GM12878 (cell line): ENCODE results near the gene RBM42. TPM values are rescaled to one million over a fixed set of nuclear protein-coding genes. Genes with fewer than 3 reads are reported as not detected.

ENCODE experiments used
- ATAC-seq: fragments of 200-7000 bp; cut with Tn5 transposase; 3 replicates; pipeline ENCODE4 v1.9.1; 2020; ENCODE audit warnings: mild to moderate bottlenecking, moderate library complexity
- BruUV-seq: library from RNA; stranded (reverse); fragments of 400-500 nt; replicated peaks from 2 replicates; lab custom pipeline; 2021; lab: Mats Ljungman, UMichigan
- CTCF ChIA-PET: fragments of 300-600 bp; sonication (Branson Sonifier 250); formaldehyde crosslinking; extraction: SDS; loops from one replicate; lab custom pipeline; 2021; ENCODE audit warnings: inconsistent platforms; lab: Yijun Ruan, JAX
- POLR2A ChIA-PET: fragments of 350-600 bp; formaldehyde crosslinking; extraction: SDS; loops from one replicate; lab custom pipeline; 2021; ENCODE audit warnings: inconsistent platforms; lab: Charles Lee
- RAD21 ChIA-PET: fragments of 300-600 bp; sonication (Branson Sonifier 250); formaldehyde crosslinking; loops from one replicate; lab custom pipeline; 2023; ENCODE audit warnings: antibody characterized with exemption; ENCODE audit not compliant: unreplicated experiment; lab: Charles Lee
- SMC1A ChIA-PET: fragments of 300-600 bp; sonication (Branson Sonifier 250); formaldehyde crosslinking; loops from one replicate; lab custom pipeline; 2023; ENCODE audit not compliant: unreplicated experiment, uncharacterized antibody; lab: Charles Lee
- DNase-seq: peaks from one replicate; pipeline ENCODE4 v3.0.0-alpha.2; 2011; ENCODE audit warnings: low read depth, low spot score
- FAIRE-seq: peaks from 3 replicates; lab custom pipeline; 2011; peaks lifted over from hg19 to GRCh38; lab: Jason Lieb, UNC
- H2AFZ ChIP-seq: 2 replicates; pipeline ENCODE4 v1.6.0; 2011; ENCODE audit warnings: low read depth, low read length, control low read depth; ENCODE audit not compliant: control insufficient read depth
- H3K27ac ChIP-seq: 2 replicates; pipeline ENCODE4 v1.5.1; 2011; ENCODE audit warnings: control low read depth; ENCODE audit not compliant: control insufficient read depth, insufficient read depth
- H3K27me3 ChIP-seq, 2 experiments: replicated peaks in 1 of 2; 2 replicates each; pipeline versions ENCODE4 v1.6.0 to v1.6.1; 2011; ENCODE audit warnings: low read length in 1 of 2; ENCODE audit not compliant: control insufficient read depth in 2 of 2, insufficient read depth in 2 of 2
- H3K36me3 ChIP-seq, 2 experiments: 2 replicates each; pipeline ENCODE4 v1.5.1; 2011; ENCODE audit warnings: low read length in 1 of 2; ENCODE audit not compliant: control insufficient read depth in 2 of 2, insufficient read depth in 2 of 2
- H3K4me1 ChIP-seq: 2 replicates; pipeline ENCODE4 v1.6.1; 2011; ENCODE audit warnings: mild to moderate bottlenecking, low read length, moderate library complexity, mixed read lengths; ENCODE audit not compliant: control insufficient read depth, insufficient read depth
- H3K4me2 ChIP-seq: 2 replicates; pipeline ENCODE4 v1.6.0; 2011; ENCODE audit warnings: control low read depth; ENCODE audit not compliant: control insufficient read depth, insufficient read depth
- H3K4me3 ChIP-seq: fragments of 200-600 bp; sonication (generic); 2 replicates; pipeline ENCODE4 v1.5.1; 2016
- H3K79me2 ChIP-seq: 2 replicates; pipeline ENCODE4 v1.6.0; 2011; ENCODE audit warnings: low read length; ENCODE audit not compliant: control insufficient read depth, insufficient read depth
- H3K9ac ChIP-seq: 2 replicates; pipeline ENCODE4 v1.8.0; 2011; ENCODE audit warnings: low read length, control low read depth, mixed read lengths; ENCODE audit not compliant: control insufficient read depth, insufficient read depth
- H3K9me3 ChIP-seq: replicated peaks from 3 replicates; pipeline ENCODE4 v1.5.1; 2011; ENCODE audit warnings: mild to moderate bottlenecking, low read length; ENCODE audit not compliant: control insufficient read depth, insufficient read depth
- H4K20me1 ChIP-seq: 2 replicates; pipeline ENCODE4 v1.6.0; 2011; ENCODE audit not compliant: control insufficient read depth, insufficient read depth
- ASH2L ChIP-seq: fragments of 300-600, 200-600 bp; sonication (generic); IDR thresholded peaks from 2 replicates; pipeline ENCODE4 v1.6.1; 2017; ENCODE audit warnings: low read depth, mild to moderate bottlenecking, borderline replicate concordance
- ATF7 ChIP-seq: fragments of 450-650 bp; IDR thresholded peaks from 2 replicates; pipeline ENCODE4 v1.6.1; 2016; ENCODE audit warnings: low read depth, mild to moderate bottlenecking
- BHLHE40 ChIP-seq, 2 experiments: fragments of 450-650 bp in 1 of 2; IDR thresholded peaks; 2 replicates each; pipeline ENCODE4 v1.6.1; 2011 to 2017; ENCODE audit warnings: low read depth in 2 of 2, borderline replicate concordance in 1 of 2, improper control_type of control experiment in 1 of 2, low read length in 1 of 2, mild to moderate bottlenecking in 1 of 2
- CEBPB ChIP-seq, 2 experiments: fragments of 150-350 bp in 1 of 2; IDR thresholded peaks; 2 replicates each; pipeline ENCODE4 v1.6.1; 2012 to 2014; ENCODE audit warnings: low read depth in 2 of 2, low read length in 2 of 2, borderline replicate concordance in 1 of 2, inconsistent platforms in 1 of 2
- E4F1 ChIP-seq: fragments of 450-650 bp; IDR thresholded peaks from 2 replicates; pipeline ENCODE4 v1.6.1; 2018; ENCODE audit warnings: borderline replicate concordance, mild to moderate bottlenecking; ENCODE audit not compliant: partially characterized antibody
- FOS ChIP-seq: IDR thresholded peaks from 3 replicates; pipeline ENCODE4 v1.6.1; 2011; ENCODE audit warnings: borderline replicate concordance; ENCODE audit not compliant: insufficient read length; ENCODE audit errors: extremely low read depth
- HCFC1 ChIP-seq: fragments of 150-350 bp; IDR thresholded peaks from 2 replicates; pipeline ENCODE4 v1.6.1; 2014; ENCODE audit warnings: low read length
- HDAC6 ChIP-seq: fragments of 200-600 bp; sonication (generic); IDR thresholded peaks from one replicate; pipeline ENCODE4 v1.8.0; 2017; ENCODE audit warnings: antibody characterized with exemption; ENCODE audit not compliant: unreplicated experiment
- IRF3 ChIP-seq: fragments of 450-650 bp; IDR thresholded peaks from 2 replicates; pipeline ENCODE4 v1.6.1; 2014; ENCODE audit warnings: mild to moderate bottlenecking
- IRF5 ChIP-seq: fragments of 450-650 bp; IDR thresholded peaks from 2 replicates; pipeline ENCODE4 v1.6.1; 2017; ENCODE audit warnings: borderline replicate concordance
- KDM1A ChIP-seq: fragments of 200-600 bp; sonication (generic); IDR thresholded peaks from 2 replicates; pipeline ENCODE4 v1.6.1; 2016; ENCODE audit warnings: borderline replicate concordance
- MLLT1 ChIP-seq: fragments of 450-650 bp; IDR thresholded peaks from 2 replicates; pipeline ENCODE4 v1.6.1; 2016; ENCODE audit warnings: mild to moderate bottlenecking
- RCOR1 ChIP-seq: conservative IDR thresholded peaks from 2 replicates; pipeline ENCODE4 v1.6.1; 2012; ENCODE audit warnings: low read depth, low read length, improper control_type of control experiment
- TAF1 ChIP-seq: IDR thresholded peaks from 2 replicates; pipeline ENCODE4 v1.6.1; 2011; ENCODE audit warnings: mild to moderate bottlenecking, low read depth, low read length, borderline replicate concordance
- TARDBP ChIP-seq: IDR thresholded peaks from 2 replicates; pipeline ENCODE4 v1.6.1; 2016; ENCODE audit warnings: borderline replicate concordance
- ZNF207 ChIP-seq: fragments of 450-650 bp; IDR thresholded peaks from 2 replicates; pipeline ENCODE4 v1.6.1; 2014; ENCODE audit warnings: antibody characterized with exemption, mild to moderate bottlenecking, borderline replicate concordance
- WGBS: methylation state at CpG from one replicate; pipeline ENCODE4 v1.1.6; 2016; ENCODE audit warnings: low lambda C conversion rate; ENCODE audit not compliant: insufficient replicate concordance, insufficient coverage; ENCODE audit errors: missing lambda C conversion rate; 5-methylcytosine and 5-hydroxymethylcytosine counted together
- in situ Hi-C: fragments of 300-500 bp; cut with MboI; formaldehyde crosslinking; loops from 9 replicates; pipeline ENCODE4 v1.14.3; 2018; ENCODE audit warnings: mixed read lengths
- intact Hi-C: fragments of 100-400 bp; cut with micrococcal nuclease; formaldehyde crosslinking; loops from one replicate; pipeline ENCODE4 v1.14.2; 2022; ENCODE audit not compliant: unreplicated experiment
- polyA plus RNA-seq, 11 experiments: library from polyadenylated mRNA; depleted of rRNA in 4 of 11; unstranded in 6 of 11; stranded (reverse) in 5 of 11; fragments of >200 nt; fragmentation: Nextera tagmentation in 4 of 11; fragmentation: Illumina TruSeq in 1 of 11; extraction: Ambion mirVana in 4 of 11; extraction: Trizol in 1 of 11; gene quantifications; 1 replicate in 1 of 11; 2 replicates in 10 of 11; pipeline versions ENCODE4 v1.2.1 to v1.2.3, GENCODE V29; 2011 to 2016; ENCODE audit warnings: inconsistent platforms in 2 of 11, missing spikeins in 2 of 11, low read depth in 1 of 11
- total RNA-seq, 4 experiments: library from RNA; depleted of rRNA in 3 of 4; stranded (reverse); fragments of >200 nt in 3 of 4; fragmentation: Illumina TruSeq in 1 of 4; extraction: Trizol in 1 of 4; gene quantifications; 2 replicates each; pipeline versions ENCODE4 v1.2.1 to v1.2.3, GENCODE V29; 2013 to 2021

RBM42 gene
- total and polyA plus RNA-seq, 10 of the 15 experiments (the other 5 are each of a cell fraction or from before 2014, with no cell fraction given): 4.2 to 117 (median 48.5) TPM

- TF ChIP-seq IRF3: no peak
- TF ChIP-seq ATF7: no peak
- TF ChIP-seq RCOR1: no peak
- no peak for TF ChIP-seq ZNF207
- no peak for TF ChIP-seq ASH2L
- TF ChIP-seq BHLHE40 (IDR thresholded peaks at IDR 0.05; ENCODE audit: borderline replicate concordance in 1 of 2, low read depth in 2 of 2, low read length in 1 of 2): no peak
- no peak for TF ChIP-seq TARDBP
- no peak for TF ChIP-seq MLLT1
- TF ChIP-seq HDAC6: no peak
These were observed 15.3 kb upstream of the RBM42 start (continued) for GRCh38 chr19:35613574-35613973.

- RAD21 ChIA-PET: no interaction called here
- Histone ChIP-seq H3K9ac (no peak overlapping the region), H3K4me2 (no peak overlapping the region), H4K20me1 (no peaks in the 10 kb centered on the region), H3K79me2 (peaks cover 4% of the 10 kb centered on the region), H3K4me3 (no peak overlapping the region), H3K36me3 (no peaks in the 10 kb centered on the region), H3K4me1 (peaks cover 9% of the 10 kb centered on the region), H3K9me3 (no peaks in the 10 kb centered on the region), H2AFZ (no peak overlapping the region), H3K27ac (no peak overlapping the region), H3K27me3 (no peaks in the 10 kb centered on the region)
- POLR2A ChIA-PET: no interaction called here
- SMC1A ChIA-PET: no interaction called here
- 97% methylated on average over 17 of the region's 17 CpGs for WGBS
- intact Hi-C loops: no loop called here
- CTCF ChIA-PET: interaction anchor here (0.9 kb wide), 1 partner anchor 105 kb away, joined by 3 read pairs; no protein-coding TSS in a partner anchor
- ATAC-seq (no peak), DNase-seq (no peak), FAIRE-seq (no peak)
- BruUV-seq: no TSS peak
- in situ Hi-C loops: no loop called here
- no peak for TF ChIP-seq KDM1A
- no peak for TF ChIP-seq IRF5
- TF ChIP-seq TAF1: no peak
- TF ChIP-seq E4F1: no peak
- TF ChIP-seq FOS: no peak
- TF ChIP-seq RCOR1: no peak
- TF ChIP-seq CEBPB (IDR thresholded peaks at IDR 0.05; ENCODE audit: borderline replicate concordance in 1 of 2, low read depth in 2 of 2, low read length in 2 of 2): no peak
- TF ChIP-seq IRF3: no peak
- no peak for TF ChIP-seq HCFC1
These were observed 13.8 kb upstream of the RBM42 start for GRCh38 chr19:35615036-35615435.
